CD1c-positive myeloid dendritic cell (primary cell): ENCODE results near the gene PDE6A.
"Not testable (repeated sequence)": the region's sequence is repeated elsewhere in the genome, so short reads cannot be mapped to it uniquely, and the experiment has no call there.

ENCODE experiments used
- DNase-seq: peaks from one replicate; pipeline ENCODE4 v3.0.0-alpha.2; 2016; ENCODE audit errors: extremely low spot score

The PDE6A gene

DNA sequence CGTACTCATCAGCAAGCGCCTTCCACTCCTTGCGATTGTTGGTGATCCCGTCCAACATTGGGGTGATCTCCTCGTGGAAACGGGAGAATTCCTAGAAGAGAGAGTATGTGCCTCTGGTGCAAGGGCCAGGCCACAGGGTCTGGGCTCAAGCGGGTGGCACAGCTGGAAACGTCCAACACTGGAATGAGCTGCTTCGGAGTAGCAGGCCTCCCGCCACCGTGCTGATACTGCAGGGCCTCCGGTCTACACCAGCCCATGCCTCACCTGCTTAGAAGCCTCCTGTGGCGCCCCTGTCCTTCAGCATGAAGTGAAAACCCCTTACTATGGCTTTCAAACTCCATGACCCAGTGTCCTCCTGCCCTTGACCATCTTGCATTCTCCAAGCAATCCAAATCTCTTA is 81.4 kb downstream of the PDE6A start:
- DNase-seq: no peak

DNA sequence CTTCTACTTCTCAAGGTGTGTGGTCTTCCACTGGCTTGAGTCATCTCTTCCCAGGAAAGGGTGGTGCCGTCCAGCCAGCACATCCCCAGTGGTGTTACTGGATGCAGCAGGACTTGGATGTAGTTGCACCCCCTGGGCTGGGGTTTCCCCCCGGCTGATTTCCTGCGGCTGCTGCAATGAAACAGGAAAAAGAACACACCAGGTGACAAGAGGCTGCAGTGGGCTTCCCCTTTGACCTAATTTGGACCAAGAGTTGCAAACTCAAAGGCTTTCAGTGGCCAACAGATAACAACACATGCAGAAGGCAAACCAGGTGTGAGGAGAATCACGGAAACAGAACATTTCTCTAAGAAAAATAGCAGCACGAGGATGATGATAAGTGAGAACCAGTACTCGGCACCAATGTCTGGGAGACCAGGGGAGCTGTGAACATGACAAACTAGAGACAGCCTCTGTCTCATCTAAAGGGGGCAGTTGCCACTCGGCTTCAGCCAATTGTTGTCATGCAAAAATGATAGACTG is 83.7 kb downstream of the PDE6A start:
- DNase-seq: no peak

DNA sequence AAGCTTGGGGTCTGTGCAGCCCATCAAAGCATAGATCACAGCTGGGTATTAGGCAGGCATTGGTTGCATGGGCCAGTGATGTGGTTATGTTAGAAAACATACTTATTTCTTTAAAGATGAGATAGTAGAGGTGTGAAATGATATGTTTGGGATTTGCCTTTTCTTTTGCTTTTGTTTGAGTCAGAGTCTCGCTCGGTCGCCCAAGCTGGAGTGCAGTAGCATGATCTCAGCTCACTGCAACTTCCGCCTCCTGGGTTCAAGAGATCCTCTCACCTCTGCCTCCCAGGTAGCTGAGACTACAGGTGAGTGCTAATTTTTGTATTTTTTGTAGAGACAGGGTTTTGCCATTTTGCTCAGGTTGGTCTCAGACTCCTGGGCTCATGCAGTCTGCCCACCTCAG is 84.8 kb downstream of the PDE6A start:
- DNase-seq: no peak

DNA sequence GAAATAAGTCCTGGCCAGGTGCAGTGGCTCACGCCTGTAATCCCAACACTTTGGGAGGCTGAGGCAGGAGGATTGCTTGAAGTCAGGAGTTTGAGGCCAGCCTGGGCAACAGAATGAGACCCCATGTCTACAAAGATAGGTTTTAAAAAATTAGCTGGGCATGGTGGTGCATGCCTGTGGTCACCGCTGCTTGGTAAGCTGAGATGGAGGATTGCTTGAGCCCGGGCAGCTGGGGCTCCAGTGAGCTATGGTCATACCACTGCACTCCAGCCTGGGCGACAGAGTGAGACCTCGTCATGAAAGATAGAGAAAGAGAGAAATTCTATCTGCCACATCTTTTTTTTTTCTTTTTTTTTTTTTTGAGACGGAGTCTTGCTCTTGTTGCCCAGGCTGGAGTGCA is 86.1 kb downstream of the PDE6A start:
- DNase-seq: not testable (repeated sequence)

DNA sequence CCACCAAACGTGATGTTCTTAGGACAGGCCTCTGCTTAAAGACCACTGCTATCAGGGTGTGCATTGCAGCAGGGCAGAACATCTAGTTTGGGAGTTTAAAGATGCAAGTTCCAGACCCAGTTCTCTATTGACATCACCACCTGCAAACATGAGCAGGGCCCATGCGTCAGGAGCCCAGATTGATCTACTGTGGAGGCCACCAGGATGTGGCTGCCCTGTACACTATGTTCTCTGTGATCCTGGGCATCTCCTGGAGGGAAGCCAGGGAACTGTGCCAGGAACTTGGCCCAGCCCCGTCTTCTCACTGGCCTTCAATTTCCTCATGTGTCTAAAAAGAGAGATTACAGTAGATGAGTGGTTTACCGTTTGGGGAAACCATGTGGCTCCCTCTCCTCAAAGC is 87.1 kb downstream of the PDE6A start:
- DNase-seq: no peak

DNA sequence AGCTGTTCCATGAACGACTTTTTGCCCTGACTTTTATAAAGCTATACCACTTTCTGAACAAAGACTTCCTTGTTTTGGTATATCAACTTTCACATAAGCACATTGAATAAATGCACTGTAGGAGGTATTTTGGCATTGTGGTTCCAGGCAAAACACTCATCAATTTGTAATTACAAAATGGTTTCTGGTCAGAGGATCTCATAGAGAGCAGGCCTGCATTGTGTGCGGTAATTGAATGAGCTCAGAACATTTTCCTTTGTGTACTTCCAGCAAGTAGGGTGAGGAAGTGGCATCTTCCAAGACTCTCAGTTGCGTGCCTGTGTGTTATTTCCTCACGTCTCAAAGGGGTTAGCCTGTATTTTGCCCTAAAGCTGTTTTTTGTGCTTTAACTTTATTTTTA is 89.2 kb downstream of the PDE6A start:
- DNase-seq: no peak

DNA sequence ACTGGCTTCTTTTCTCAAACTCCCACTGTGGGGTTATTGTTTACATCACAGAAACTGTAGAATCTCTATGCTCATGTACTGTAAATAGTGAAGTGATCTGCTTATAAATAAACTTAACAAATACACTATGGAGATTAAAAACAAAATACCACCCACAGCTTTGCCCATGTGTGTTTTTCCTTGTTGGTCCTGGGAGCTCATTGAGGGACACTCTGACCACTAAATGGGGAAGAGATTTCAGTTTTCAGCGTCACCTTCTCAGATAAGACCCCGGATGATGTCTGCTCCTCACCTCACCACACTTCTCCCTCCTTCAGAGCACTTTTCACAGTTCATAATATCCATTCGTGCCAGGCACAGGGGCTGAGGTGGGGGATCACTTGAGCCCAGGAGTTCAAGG is 89.7 kb downstream of the PDE6A start:
- DNase-seq: no peak

DNA sequence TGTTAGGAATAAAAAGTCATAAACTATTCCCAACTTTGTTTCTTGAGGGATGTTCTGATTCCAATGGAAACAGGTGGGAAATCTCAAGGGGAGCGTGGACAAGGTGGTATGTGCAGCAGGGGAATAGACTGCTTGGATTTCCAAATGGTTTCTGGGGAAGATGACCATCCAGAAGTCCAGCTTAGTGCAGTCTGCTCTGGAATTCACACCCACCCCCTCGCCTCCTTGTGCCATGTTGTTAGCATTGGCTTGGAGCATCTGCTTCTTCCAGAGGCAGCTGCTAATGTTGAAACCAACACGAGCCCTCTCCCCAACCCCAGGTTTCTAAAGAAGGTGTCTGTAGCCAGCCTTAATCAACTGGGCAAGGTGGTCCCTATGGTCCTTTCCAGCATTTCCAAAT is 90.9 kb downstream of the PDE6A start:
- no peak for DNase-seq

DNA sequence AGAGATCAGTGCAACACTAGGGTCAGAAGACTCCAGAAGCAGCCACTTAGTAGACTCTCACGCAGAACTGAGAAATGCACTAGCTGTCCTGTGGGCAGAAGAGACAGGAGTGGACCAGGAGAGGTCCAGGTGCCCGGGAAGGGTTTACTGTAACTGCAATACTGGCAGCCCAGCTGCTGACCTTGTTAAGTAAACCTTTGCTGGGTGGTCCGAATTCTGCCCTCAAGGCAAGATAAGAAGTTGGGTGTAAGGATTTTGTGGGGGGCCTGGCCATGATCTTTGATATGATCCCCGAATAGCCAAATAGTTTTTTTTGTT is 91.3 kb downstream of the PDE6A start:
- no peak for DNase-seq

DNA sequence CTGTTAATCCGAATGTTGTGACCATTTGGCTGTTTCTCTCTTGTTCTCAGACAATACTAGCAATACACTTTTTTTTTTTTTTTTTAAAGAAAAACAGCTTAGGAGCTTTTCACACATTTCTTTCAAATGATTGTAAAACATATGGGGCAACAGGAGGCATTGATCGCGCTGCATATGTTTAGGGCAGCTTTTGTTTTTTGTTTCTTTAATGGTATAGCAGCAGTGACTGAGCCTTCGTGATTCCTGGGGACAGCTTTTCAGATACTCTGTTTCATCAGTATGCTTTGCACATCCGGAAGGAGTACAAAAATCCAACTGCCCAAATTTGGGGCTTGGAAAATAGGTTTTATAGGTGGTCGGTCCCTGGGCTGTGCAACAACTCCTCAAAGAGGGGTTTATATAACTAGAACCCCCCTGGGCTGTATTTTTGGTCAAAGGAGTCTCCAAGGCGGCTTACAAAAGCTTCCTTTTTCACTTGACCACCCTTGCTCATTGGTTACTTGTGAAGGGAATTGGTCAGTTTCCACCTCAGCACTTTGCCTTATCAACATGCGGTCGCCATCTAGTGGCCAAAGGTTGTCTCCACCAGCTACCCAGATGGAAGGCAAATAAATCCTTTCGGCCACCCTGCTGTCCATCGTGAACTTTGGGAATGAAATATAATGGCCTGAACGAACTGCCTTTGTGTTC is 91.8 kb downstream of the PDE6A start:
- DNase-seq: peak; percentile 45

DNA sequence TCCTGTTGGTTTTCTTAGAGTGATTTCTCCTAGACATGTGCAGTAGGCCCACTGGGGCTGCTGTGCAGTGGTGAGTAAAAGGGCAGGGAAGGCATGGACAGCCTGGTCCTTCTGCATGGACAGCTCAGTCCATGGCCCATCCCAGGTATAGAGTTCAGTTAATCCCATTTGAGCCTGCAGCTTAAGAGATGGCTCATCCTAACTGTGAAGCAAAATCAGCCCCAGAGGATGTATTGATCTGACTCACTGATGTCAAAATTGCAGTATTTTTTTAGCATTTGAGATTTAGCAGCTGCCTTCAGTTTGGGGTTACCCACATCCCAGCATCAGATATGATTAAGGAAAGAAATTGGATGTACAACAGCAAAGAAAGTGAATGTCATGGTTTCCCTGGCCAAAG is 93.4 kb downstream of the PDE6A start:
- DNase-seq: no peak

DNA sequence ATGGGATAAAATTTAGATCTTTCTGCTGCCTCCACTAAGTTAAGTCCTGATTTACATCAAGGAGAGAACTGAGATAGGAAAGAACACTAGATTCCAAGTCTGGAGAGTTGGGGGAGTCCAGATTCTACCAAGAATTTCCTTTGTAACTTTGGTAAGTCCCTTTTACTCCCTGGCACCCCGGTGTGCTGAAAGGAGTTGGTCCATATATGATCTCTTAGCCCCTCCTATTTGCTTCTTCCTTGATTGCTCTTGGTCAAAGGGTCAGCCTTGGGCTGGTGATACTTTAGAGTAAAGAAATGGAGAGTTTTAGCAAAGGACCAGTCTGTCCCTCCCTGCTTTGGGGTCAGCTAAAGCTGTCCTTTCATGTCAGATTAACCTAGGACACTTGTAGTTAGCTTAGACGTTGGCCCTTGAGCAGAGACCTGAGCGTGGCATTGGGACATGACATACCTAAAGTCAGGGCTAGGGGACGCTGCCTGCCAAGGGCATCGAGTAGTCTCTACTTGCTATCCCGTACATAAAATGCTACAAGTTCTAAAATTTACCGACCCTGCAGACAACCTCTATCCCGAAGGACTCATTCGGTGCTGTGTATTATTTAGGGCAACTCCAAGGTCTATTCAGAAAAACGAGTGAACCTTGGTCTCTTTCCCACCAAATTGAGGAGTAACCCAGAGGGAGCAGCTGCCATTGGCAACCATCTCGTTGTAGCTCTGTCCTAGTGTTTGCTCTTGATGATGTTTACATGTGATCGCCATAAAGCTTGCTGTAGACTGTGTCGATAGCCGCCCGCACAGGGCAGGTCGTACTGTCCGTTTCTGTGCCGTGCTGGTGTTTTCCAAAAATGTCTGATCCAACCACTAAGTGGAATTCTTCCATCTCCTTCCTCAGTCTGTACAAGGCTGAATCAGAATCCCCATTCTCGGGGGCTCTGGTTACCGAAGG is 94.4 kb downstream of the PDE6A start:
- DNase-seq: no peak

DNA sequence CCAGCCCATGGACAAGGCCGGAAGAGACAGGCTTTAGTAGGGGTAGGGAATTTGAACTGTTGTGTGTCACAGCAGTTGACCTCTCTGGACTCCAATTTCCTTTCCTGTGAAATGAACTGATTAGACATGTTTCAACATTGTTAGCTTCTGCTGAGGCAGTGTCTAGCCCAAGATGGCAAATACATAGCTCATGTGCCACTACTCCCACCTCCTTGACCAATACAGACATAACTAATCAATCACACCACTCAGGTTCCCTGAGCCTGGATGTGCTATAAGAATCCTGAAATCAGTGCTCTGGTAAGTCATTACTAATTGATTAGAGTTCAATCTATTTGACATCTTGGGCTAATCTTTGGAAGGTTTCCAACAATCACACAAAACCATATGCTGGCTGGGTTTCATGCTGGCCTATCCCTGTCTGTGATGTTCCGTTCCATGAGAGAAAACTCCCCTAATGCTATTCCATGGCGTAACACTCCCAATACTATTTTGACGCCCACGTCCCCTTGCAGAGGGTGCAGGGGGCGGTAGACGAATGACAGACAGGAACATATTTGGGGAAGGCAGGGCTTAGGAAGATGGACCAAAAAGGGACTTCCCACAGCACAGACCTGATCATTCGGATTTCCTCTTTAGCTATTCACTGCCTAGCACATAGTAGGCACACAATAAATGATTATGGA is 95.2 kb downstream of the PDE6A start:
- DNase-seq: no peak

DNA sequence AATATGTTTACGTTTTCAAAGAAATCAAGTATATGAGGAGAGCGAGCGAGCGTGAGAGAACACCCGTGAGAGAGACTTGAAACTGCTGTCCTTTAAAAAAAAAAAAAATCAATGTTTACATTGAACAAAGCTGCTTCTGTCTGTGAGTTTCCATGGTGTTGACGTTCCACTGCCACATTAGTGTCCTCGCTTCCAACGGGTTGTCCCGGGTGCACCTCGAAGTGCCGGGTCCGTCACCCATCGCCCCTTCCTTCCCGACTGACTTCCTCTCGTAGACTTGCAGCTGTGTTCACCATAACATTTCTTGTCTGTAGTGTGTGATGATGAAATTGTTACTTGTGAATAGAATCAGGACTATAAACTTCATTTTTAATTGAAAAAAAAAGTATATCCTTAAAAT is 97.0 kb downstream of the PDE6A start:
- no peak for DNase-seq

DNA sequence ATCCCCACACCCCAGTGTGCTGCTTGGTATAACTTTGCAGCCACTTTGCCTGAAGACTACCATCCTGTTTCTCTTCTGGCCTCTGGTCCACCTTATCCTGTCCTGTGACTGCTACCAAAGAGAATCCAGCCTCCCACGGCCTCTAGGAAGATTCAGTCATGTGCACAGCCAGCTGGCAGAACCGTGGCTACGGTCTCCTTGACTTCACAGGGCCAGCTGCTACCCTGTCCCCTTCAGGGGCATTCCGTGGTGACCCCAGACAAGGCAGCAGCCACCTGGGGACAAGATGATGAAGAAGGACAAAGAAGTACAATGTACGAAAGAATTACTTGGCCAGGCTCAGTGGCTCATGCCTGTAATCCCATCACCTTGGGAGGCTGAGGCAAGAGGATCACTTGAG is 98.6 kb downstream of the PDE6A start:
- no peak for DNase-seq

DNA sequence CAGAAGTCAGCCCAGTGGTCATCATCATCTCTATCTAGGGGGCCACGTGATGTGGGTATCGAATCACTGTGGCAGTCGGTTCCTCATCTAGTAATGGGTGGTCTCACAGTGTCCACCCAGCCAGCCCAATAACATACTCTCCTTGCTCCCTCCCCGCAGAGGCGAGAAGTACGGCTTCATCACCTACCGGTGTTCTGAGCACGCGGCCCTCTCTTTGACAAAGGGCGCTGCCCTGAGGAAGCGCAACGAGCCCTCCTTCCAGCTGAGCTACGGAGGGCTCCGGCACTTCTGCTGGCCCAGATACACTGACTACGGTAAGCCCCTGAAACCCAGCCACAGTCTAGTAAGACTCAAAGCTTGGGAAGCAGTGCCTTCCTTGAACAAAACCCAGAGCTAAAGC is 99.0 kb downstream of the PDE6A start:
- no peak for DNase-seq

DNA sequence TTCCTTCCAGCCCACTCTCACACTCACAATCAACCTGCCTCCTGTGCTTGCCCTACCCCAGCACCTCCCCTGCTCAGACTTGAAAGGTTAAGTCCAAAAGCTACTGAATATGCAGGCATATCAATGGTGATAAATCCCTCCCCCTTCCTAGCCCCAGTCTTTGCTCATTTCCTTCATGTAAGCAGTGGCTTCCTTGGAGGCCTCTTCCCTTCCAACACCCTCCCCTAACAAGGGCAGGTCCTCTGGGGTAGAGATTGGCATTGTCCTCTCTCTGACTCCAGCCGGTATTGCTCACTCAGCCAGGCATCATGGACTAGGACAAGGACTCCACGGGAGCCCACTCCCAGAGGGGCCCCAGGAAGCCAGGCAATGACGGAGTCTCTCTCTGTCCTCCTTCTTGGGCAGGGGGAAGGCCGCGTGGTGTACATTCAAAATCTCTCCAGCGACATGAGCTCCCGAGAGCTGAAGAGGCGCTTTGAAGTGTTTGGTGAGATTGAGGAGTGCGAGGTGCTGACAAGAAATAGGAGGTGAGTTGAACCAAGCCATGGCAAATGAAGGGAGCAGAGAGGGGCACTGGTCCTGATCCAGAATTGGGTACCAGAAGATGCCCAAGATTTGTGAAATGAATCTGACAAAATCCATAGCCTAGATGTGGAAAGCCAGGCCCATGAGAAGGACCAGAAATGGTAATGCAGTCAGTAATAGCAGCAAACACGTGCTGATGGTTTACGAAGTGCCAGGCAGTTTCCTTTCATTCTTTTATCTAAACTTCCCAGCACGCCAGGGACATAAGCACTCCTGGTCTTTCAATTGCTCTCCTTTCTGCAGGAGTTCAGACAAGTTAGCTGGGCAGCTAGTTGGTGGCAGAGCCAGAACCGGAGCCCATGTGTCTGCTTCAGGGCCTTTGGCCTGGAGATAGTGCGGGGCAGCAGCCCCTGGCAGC is 102.5 kb downstream of the PDE6A start:
- DNase-seq: no peak

DNA sequence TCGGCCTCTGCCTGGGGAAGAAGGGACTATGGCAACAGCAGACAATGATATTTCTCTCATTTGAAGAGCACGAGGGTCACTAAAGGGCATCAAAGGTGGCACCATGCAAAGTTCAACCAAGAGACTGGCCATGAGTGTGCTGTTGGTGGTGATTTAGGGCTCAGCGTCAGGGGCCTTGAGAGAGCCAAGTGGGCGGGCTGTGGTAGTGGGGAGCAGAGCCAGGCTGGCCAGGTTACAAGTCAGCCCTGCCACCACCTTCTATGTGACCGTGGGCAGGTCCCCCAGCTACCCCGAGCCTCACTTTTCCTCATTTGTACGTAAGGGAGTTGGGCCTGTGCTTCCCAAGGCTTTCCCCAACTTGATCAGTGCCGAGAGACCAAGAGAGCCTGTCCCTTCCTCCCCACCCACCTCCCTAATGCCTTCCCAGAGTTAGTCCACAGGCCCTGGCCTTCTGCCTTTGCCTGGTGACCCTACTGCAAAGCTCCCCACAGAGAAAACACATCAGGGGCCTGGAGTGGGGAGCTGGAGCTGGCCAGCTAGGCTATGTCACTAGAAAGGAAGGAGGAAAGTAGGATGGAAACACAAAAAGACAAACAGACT is 104.3 kb downstream of the PDE6A start:
- DNase-seq: no peak

DNA sequence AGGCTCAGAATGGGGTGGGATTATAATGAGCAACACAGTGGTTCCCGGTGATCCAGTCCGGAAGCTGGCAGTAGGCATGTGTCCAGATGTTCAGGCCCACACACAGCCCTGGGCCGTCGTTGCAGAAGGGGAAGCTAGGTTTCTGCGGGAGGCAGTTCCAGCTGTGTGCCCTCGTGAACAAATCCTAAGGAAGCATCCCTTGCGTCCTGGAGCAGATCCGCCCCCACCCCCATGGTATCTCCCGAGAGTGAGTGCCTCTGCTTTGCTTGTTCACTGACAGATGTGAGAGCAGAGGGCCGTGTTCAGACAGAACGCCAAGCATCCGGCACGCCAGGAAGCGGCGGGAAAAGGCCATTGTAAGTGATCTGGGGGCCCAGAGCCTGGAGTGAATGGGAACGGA is 104.8 kb downstream of the PDE6A start:
- no peak for DNase-seq

DNA sequence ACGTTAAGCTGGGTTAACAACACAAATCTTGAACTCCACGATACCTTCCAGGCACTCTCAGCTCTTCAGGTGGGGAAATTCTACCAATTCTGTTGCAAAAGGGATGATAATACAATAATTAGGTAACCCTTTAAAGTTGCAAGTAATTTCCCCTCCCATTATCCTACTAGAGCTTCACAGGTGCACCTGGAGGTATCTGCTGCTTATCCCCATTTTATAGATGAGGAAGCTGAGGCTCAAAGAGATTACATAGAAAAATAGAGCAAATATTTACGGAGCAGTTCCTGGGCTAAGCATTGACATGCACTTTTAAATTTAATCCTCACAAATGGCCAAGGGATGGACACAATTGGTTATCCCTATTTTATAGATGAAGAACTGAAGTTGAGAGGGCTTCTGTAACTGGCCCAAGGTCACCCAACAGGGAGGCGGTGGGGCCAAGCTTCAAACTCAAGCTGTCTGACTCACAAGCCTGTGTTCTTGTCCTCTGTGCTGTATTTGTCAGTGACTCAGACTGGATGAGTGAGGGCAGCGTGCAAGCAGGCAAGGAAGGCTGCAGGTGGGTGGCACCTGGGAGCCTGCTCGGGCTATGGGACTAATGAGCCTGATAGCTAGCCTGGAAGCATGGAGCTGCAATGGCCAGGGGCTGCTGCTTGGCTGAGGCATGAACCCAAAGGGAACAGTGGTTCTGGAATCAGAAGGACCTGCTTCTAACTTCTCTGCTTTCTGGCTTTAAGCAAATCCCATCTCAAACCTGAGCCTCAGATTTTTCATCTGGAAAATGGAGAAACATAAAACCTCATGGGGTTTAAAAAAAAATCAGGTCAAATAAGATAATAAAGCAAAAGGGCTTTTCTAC is 105.5 kb downstream of the PDE6A start:
- no peak for DNase-seq
